Ovary (tissue), 9 donors: ENCODE data around the gene UPB1. TPM values are rescaled to one million over a fixed set of nuclear protein-coding genes. Genes with fewer than 3 reads are reported as not detected.

Experiments used
- DNase-seq, 5 donors: peaks; one replicate each; pipeline ENCODE4 v3.0.0-alpha.2; 2019 to 2020
- H3K27ac ChIP-seq, 2 donors: fragments of 200-600 bp; one replicate each; pipeline versions ENCODE4 v1.5.1 to v1.8.0; 2019 to 2022
- H3K27me3 ChIP-seq: fragments of 200-600 bp; one replicate; pipeline ENCODE4 v1.8.0; 2022
- H3K36me3 ChIP-seq: fragments of 200-600 bp; sonication (generic); one replicate; pipeline ENCODE4 v1.5.1; 2019
- H3K4me1 ChIP-seq: one replicate; pipeline ENCODE4 v1.8.1; 2013; ENCODE audit warnings: mild to moderate bottlenecking, moderate library complexity; ENCODE audit not compliant: insufficient read depth
- H3K4me3 ChIP-seq: fragments of 200-600 bp; sonication (generic); one replicate; pipeline ENCODE4 v1.5.1; 2017
- H3K9me3 ChIP-seq, 2 donors: fragments of 200-600 bp in 1 of 2; sonication (generic) in 1 of 2; one replicate each; pipeline versions ENCODE4 v1.5.1 to v1.8.1; 2013 to 2019; ENCODE audit warnings: mild to moderate bottlenecking in 1 of 2, moderate library complexity in 1 of 2
- EP300 ChIP-seq: sonication (generic); formaldehyde crosslinking; IDR thresholded peaks from one replicate; pipeline ENCODE4 v1.6.1; 2017; ENCODE audit warnings: antibody characterized with exemption
- POLR2A ChIP-seq: fragments of 450-650 bp; IDR thresholded peaks from one replicate; pipeline ENCODE4 v1.6.1; 2017; ENCODE audit warnings: antibody characterized with exemption, mild to moderate bottlenecking, moderate library complexity
- WGBS, 3 donors: extraction: QIAGEN DNeasy Blood & Tissue Kit in 1 of 3; methylation state at CpG; one replicate each; pipeline versions ENCODE4 v1.1.5 to v1.1.7; 2013 to 2017; 5-methylcytosine and 5-hydroxymethylcytosine counted together
- intact Hi-C, 4 donors: fragments of 100-400 bp; cut with DNase I; formaldehyde crosslinking; loops; one replicate each; pipeline versions ENCODE4 v1.11.0 to v1.15.1; 2022 to 2023
- polyA plus RNA-seq, 2 donors: library from polyadenylated mRNA; stranded (reverse); fragments of 200-250 nt in 1 of 2; fragments of 350-450 nt in 1 of 2; fragmentation: Illumina TruSeq in 1 of 2; extraction: RNeasy Lipid Tissue Mini Kit (QIAGEN cat#74804) in 1 of 2; gene quantifications; one replicate each; pipeline ENCODE4 v1.2.3, GENCODE V29; 2013 to 2014
- total RNA-seq, 7 donors: library from RNA; depleted of rRNA in 2 of 7; stranded (reverse); fragments of >200 nt in 2 of 7; fragmentation: NEBNext Ultra II Directional in 3 of 7; extraction: Animal tissue kit (Norgen Biotek cat#: 25700) in 3 of 7; gene quantifications; one replicate each; pipeline versions ENCODE4 v1.1.0 to v1.2.4, GENCODE V29; 2016 to 2023
- TF ChIP-seq, protein P1 (sequence below), 3 donors: fragments of 450-650 bp in 2 of 3; fragments of 200-600 bp in 1 of 3; IDR thresholded peaks; one replicate each; pipeline versions ENCODE4 v1.5.1 to v1.8.0; 2016 to 2022; ENCODE audit warnings: antibody characterized with exemption in 3 of 3, mild to moderate bottlenecking in 1 of 3
- donor health status: DM: no; HTN: no; CAD: no; lungs with moderate emphysema.
- donor health status: DM: no; HTN: no; CAD: no.
- donor health status: Bipolar disorder and iron deficiency.
- donor health status: DM: yes; HTN: yes; CAD: no.
- donor health status: DM: no; HTN: no; CAD: no.
- donor health status: DM: yes; HTN: yes; CAD: no.

Gene UPB1
- total and polyA plus RNA-seq, 9 donors, result 0.15 to 1.2 (median 0.33) TPM; not detected in 2

- Histone ChIP-seq H3K27ac (no peak overlapping the region), H3K27me3 (no peaks in the 10 kb centered on the region), H3K4me3 (no peak overlapping the region), H3K4me1 (no peaks in the 10 kb centered on the region), H3K9me3 (no peaks in the 10 kb centered on the region), H3K36me3 (no peaks in the 10 kb centered on the region)
- no peak for DNase-seq
- TF ChIP-seq POLR2A, result no peak
- TF ChIP-seq, protein P1, sequence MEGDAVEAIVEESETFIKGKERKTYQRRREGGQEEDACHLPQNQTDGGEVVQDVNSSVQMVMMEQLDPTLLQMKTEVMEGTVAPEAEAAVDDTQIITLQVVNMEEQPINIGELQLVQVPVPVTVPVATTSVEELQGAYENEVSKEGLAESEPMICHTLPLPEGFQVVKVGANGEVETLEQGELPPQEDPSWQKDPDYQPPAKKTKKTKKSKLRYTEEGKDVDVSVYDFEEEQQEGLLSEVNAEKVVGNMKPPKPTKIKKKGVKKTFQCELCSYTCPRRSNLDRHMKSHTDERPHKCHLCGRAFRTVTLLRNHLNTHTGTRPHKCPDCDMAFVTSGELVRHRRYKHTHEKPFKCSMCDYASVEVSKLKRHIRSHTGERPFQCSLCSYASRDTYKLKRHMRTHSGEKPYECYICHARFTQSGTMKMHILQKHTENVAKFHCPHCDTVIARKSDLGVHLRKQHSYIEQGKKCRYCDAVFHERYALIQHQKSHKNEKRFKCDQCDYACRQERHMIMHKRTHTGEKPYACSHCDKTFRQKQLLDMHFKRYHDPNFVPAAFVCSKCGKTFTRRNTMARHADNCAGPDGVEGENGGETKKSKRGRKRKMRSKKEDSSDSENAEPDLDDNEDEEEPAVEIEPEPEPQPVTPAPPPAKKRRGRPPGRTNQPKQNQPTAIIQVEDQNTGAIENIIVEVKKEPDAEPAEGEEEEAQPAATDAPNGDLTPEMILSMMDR (IDR thresholded peaks at IDR 0.05), result no peak
- no peak for TF ChIP-seq EP300
- intact Hi-C loops, result no loop called here
- 17 to 50% (median 27%) methylated on average over 2 of the region's 2 CpGs for WGBS, 3 donors
Observed at GRCh38 chr22:24482998-24483397, 12.1 kb upstream of the UPB1 start.

GRCh38 chr22:24483976-24484545 is 11.1 kb upstream of the UPB1 start:
- Histone ChIP-seq H3K4me1 (no peaks in the 10 kb centered on the region), H3K4me3 (no peak overlapping the region), H3K27ac (no peak overlapping the region), H3K27me3 (no peaks in the 10 kb centered on the region), H3K9me3 (no peaks in the 10 kb centered on the region), H3K36me3 (no peaks in the 10 kb centered on the region)
- intact Hi-C loops, result no loop called here
- WGBS, 3 donors, result 65 to 73% (median 67%) methylated on average over 5 of the region's 5 CpGs
- TF ChIP-seq EP300 (no peak), POLR2A (no peak)
- TF ChIP-seq, protein P1 (IDR thresholded peaks at IDR 0.05), result no peak
- no peak for DNase-seq

DNA sequence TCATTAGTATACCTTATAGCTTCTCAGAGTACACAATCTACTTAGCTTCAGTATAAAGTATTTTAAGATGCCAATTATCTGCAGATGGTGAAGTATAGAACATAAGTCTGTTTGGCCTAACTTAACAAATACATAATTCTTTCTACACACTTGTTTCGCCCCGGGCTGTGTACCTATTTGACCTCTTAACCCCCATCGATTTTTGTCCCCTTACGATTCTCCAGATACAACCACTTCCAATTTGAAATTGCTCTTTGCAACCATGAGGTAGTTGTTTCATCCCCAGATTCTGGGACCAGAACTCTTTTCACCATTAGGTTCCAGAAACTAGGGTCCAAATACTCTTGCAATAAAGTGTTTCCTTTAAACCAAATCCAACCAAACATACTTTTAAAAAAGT is 10.0 kb upstream of the UPB1 start:
- Histone ChIP-seq H3K36me3 (no peaks in the 10 kb centered on the region), H3K4me3 (no peak overlapping the region), H3K4me1 (no peaks in the 10 kb centered on the region), H3K27me3 (no peaks in the 10 kb centered on the region), H3K9me3 (no peaks in the 10 kb centered on the region), H3K27ac (no peak overlapping the region)
- TF ChIP-seq, protein P1 (IDR thresholded peaks at IDR 0.05), result no peak
- TF ChIP-seq EP300 (no peak), POLR2A (no peak)
- 86 to 91% (median 89%) methylated on average over 4 of the region's 4 CpGs for WGBS, 3 donors
- no peak for DNase-seq
- intact Hi-C loops, result no loop called here

DNA sequence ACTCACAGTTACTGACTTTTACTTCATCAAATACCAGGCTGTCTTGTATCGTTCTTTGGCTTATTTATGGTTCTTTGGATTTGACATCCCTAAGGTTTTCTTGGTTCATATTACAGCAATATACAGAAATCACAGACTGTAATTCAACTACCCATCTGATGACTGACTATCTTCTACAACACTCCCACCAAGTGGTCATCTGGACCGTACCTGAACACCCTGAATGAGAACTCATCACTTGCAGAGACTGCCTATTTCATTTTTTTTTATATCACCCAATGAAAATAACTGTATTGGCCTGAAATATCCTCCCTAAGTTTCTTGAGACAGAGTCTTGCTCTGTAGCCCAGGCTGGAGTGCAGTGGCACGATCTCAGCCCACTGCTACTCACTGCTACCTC is 9.5 kb upstream of the UPB1 start:
- WGBS, 3 donors, result 43 to 49% (median 46%) methylated on average over 3 of the region's 3 CpGs
- no peak for TF ChIP-seq POLR2A
- TF ChIP-seq, protein P1 (IDR thresholded peaks at IDR 0.05), result peak in 1 of 3 donors; percentile 20
- intact Hi-C loops, result no loop called here

More for the DNA sequence above, 9.5 kb upstream of the UPB1 start:
- Histone ChIP-seq H3K9me3 (no peaks in the 10 kb centered on the region), H3K4me3 (no peak overlapping the region), H3K27ac (no peak overlapping the region), H3K36me3 (no peaks in the 10 kb centered on the region), H3K4me1 (no peaks in the 10 kb centered on the region), H3K27me3 (no peaks in the 10 kb centered on the region)
- no peak for DNase-seq
